HepG2 (cell line): ENCODE measurements around the gene CAPN11. TPM values are rescaled to one million over a fixed set of nuclear protein-coding genes. Genes with fewer than 3 reads are reported as not detected.

ENCODE experiments used
- BCL6 ChIP-seq: IDR thresholded peaks from 2 replicates; pipeline ENCODE4 v1.6.1; 2016; ENCODE audit warnings: missing genetic modification reagents, missing compliant biosample characterization
- CENPX ChIP-seq: sonication (generic); formaldehyde crosslinking; IDR thresholded peaks from 2 replicates; pipeline ENCODE4 v1.9.0; 2021; ENCODE audit warnings: mild to moderate bottlenecking, missing genetic modification reagents, moderate library complexity
- FOXP1 ChIP-seq, 2 experiments: fragments of 450-650 bp in 1 of 2; IDR thresholded peaks; 2 replicates each; pipeline ENCODE4 v1.6.1; 2017 to 2018; ENCODE audit warnings: antibody characterized with exemption in 1 of 2
- GABPA ChIP-seq, 2 experiments: IDR thresholded peaks; 2 replicates each; pipeline ENCODE4 v1.6.1; 2011 to 2016; ENCODE audit warnings: low read depth in 2 of 2, low read length in 1 of 2, missing biosample characterization in 1 of 2, missing genetic modification characterization in 1 of 2
- MAF1 ChIP-seq: sonication (generic); formaldehyde crosslinking; IDR thresholded peaks from 2 replicates; pipeline ENCODE4 v1.5.0; 2020; ENCODE audit warnings: missing genetic modification reagents, borderline replicate concordance
- MED1 ChIP-seq: sonication (generic); formaldehyde crosslinking; IDR thresholded peaks from 2 replicates; pipeline ENCODE4 v1.4.0; 2020; ENCODE audit warnings: missing genetic modification reagents
- NR2F6 ChIP-seq, 2 experiments: IDR thresholded peaks; 2 replicates each; pipeline ENCODE4 v1.6.1; 2016; ENCODE audit warnings: antibody characterized with exemption in 1 of 2, mild to moderate bottlenecking in 1 of 2
- RBFOX2 ChIP-seq: fragments of 200-400 bp; formaldehyde crosslinking; IDR thresholded peaks from 2 replicates; pipeline ENCODE4 v1.6.1; 2017; ENCODE audit warnings: low read depth, mild to moderate bottlenecking, low read length
- ZBTB20 ChIP-seq: sonication (generic); formaldehyde crosslinking; IDR thresholded peaks from 2 replicates; pipeline ENCODE4 v1.8.1; 2023; ENCODE audit warnings: missing genetic modification reagents, low read depth, mild to moderate bottlenecking, borderline replicate concordance
- ZFY ChIP-seq: sonication (generic); formaldehyde crosslinking; IDR thresholded peaks from 2 replicates; pipeline ENCODE4 v1.4.0; 2020; ENCODE audit warnings: missing genetic modification reagents
- ZMYM3 ChIP-seq: sonication (generic); formaldehyde crosslinking; IDR thresholded peaks from 2 replicates; pipeline ENCODE4 v1.5.1; 2020; ENCODE audit warnings: mild to moderate bottlenecking, missing genetic modification reagents
- ZNF281 ChIP-seq: sonication (generic); formaldehyde crosslinking; IDR thresholded peaks from 2 replicates; pipeline ENCODE4 v1.4.0; 2020; ENCODE audit warnings: missing genetic modification reagents, borderline replicate concordance
- ZNF530 ChIP-seq: sonication (generic); formaldehyde crosslinking; IDR thresholded peaks from 2 replicates; pipeline ENCODE4 v1.5.0; 2020; ENCODE audit warnings: low read depth, mild to moderate bottlenecking, missing genetic modification reagents
- ZNF800 ChIP-seq: sonication (generic); formaldehyde crosslinking; IDR thresholded peaks from 2 replicates; pipeline ENCODE4 v1.4.0; 2020; ENCODE audit warnings: missing genetic modification reagents
- ZNF839 ChIP-seq: sonication (generic); formaldehyde crosslinking; IDR thresholded peaks from 2 replicates; pipeline ENCODE4 v1.4.0; 2020; ENCODE audit warnings: missing genetic modification reagents, mild to moderate bottlenecking, borderline replicate concordance
- ZNF879 ChIP-seq: sonication (generic); formaldehyde crosslinking; IDR thresholded peaks from 2 replicates; pipeline ENCODE4 v1.8.1; 2023; ENCODE audit warnings: missing genetic modification reagents
- ZSCAN22 ChIP-seq: sonication (generic); formaldehyde crosslinking; IDR thresholded peaks from 2 replicates; pipeline ENCODE4 v1.4.0; 2020; ENCODE audit warnings: mild to moderate bottlenecking, missing genetic modification reagents
- polyA plus RNA-seq, 8 experiments: library from polyadenylated mRNA; depleted of rRNA in 3 of 8; stranded (reverse) in 7 of 8; unstranded in 1 of 8; fragments of >200 nt; fragmentation: Illumina TruSeq in 4 of 8; extraction: Trizol in 4 of 8; gene quantifications; 2 replicates each; pipeline versions ENCODE4 v1.2.1 to v1.2.3, GENCODE V29; 2011 to 2016; ENCODE audit warnings: low read depth in 4 of 8, missing spikeins in 1 of 8, mixed read lengths in 1 of 8; ENCODE audit not compliant: insufficient read depth in 1 of 8
- total RNA-seq, 5 experiments: library from RNA; depleted of rRNA; stranded (reverse); fragments of >200 nt; fragmentation: Illumina TruSeq; extraction: Trizol; gene quantifications; 2 replicates each; pipeline ENCODE4 v1.2.3, GENCODE V29; 2016; ENCODE audit warnings: low read depth in 1 of 5
- TF ChIP-seq, protein P1 (sequence below): sonication (generic); formaldehyde crosslinking; conservative IDR thresholded peaks from 2 replicates; pipeline ENCODE4 v1.4.0; 2020; ENCODE audit warnings: mild to moderate bottlenecking, missing genetic modification reagents, moderate library complexity
- TF ChIP-seq, protein P2 (sequence below): IDR thresholded peaks from 2 replicates; pipeline ENCODE4 v1.6.1; 2012; ENCODE audit warnings: inconsistent platforms
- TF ChIP-seq, protein P3 (sequence below): sonication (generic); IDR thresholded peaks from 2 replicates; pipeline ENCODE4 v1.6.1; 2016; ENCODE audit warnings: low read depth, borderline replicate concordance

CAPN11 gene
- total and polyA plus RNA-seq, 2 of the 13 experiments (the other 11 are each of a cell fraction or from before 2014, with no cell fraction given), result 0.07 to 0.11 TPM

DNA sequence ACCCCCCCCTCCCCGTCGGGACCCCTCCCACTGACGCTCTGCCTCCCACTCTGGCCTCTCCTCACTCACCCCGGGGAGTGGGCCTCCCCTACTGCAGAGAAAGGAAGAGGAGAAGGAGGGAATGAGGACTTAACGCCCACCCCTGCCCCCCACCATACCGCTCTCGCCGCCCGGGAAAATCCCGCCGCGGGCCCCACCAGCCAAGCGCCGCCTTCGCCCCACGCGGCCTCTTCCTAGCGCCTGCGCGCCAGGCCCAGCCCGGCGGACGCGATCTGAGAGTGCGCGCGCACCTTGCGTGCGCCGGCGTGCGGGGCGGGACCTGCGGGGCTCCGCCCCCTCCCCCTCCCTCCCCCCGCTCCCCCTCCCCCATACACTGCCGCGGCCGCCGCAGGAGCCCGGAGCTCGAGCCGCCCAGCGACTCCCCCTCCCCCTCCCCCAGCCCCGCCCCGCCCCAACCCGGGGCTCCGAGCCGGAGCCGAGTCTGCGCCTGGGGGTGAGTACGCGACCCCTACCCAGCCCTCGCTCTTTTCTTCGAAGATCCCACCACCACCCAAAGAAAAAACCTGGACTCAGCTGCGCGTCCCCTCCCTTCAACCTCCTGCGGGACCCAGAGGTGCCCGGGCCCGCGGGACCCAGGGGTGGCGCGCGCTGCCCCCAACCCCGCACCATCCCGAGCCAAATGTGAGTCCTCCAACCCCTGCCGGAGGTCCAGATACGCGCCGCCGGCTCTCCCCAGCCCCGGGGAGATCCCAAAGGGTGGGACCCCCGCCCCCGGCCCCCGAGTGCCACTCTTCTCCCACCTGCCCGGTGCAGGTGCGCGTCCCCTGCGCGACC, 31.2 kb upstream of the CAPN11 start, which contains the start of the genes MRPL14 and TMEM63B (continued):
- TF ChIP-seq, protein P1, sequence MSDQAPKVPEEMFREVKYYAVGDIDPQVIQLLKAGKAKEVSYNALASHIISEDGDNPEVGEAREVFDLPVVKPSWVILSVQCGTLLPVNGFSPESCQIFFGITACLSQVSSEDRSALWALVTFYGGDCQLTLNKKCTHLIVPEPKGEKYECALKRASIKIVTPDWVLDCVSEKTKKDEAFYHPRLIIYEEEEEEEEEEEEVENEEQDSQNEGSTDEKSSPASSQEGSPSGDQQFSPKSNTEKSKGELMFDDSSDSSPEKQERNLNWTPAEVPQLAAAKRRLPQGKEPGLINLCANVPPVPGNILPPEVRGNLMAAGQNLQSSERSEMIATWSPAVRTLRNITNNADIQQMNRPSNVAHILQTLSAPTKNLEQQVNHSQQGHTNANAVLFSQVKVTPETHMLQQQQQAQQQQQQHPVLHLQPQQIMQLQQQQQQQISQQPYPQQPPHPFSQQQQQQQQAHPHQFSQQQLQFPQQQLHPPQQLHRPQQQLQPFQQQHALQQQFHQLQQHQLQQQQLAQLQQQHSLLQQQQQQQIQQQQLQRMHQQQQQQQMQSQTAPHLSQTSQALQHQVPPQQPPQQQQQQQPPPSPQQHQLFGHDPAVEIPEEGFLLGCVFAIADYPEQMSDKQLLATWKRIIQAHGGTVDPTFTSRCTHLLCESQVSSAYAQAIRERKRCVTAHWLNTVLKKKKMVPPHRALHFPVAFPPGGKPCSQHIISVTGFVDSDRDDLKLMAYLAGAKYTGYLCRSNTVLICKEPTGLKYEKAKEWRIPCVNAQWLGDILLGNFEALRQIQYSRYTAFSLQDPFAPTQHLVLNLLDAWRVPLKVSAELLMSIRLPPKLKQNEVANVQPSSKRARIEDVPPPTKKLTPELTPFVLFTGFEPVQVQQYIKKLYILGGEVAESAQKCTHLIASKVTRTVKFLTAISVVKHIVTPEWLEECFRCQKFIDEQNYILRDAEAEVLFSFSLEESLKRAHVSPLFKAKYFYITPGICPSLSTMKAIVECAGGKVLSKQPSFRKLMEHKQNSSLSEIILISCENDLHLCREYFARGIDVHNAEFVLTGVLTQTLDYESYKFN (CRISPR knock-in tag), result peak; percentile 15; the same call in 1 of the 2 replicates
- TF ChIP-seq, protein P2, sequence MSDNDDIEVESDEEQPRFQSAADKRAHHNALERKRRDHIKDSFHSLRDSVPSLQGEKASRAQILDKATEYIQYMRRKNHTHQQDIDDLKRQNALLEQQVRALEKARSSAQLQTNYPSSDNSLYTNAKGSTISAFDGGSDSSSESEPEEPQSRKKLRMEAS, result peak; percentile 75
- TF ChIP-seq ZNF530 (CRISPR knock-in tag), result no peak
- no peak for TF ChIP-seq ZSCAN22 (CRISPR knock-in tag)
- TF ChIP-seq ZMYM3 (CRISPR knock-in tag), result no peak
- TF ChIP-seq ZBTB20 (CRISPR knock-in tag), result no peak
- TF ChIP-seq ZNF281 (CRISPR knock-in tag), result peak; percentile 61; the same call in 1 of the 2 replicates
- TF ChIP-seq MAF1 (CRISPR knock-in tag), result no peak
- TF ChIP-seq CENPX (CRISPR knock-in tag), result no peak
- TF ChIP-seq BCL6 (CRISPR knock-in tag), result no peak
- no peak for TF ChIP-seq FOXP1 (IDR thresholded peaks at IDR 0.05)
- TF ChIP-seq FOXP1 (CRISPR knock-in tag; IDR thresholded peaks at IDR 0.05), result no peak
- TF ChIP-seq ZNF839, result no peak
- 0 out of 2 replicates have a peak, but pooled peaks have one; percentile 33 for TF ChIP-seq MED1 (CRISPR knock-in tag)
- no peak for TF ChIP-seq GABPA (IDR thresholded peaks at IDR 0.05; ENCODE audit: low read depth, low read length)
- no peak for TF ChIP-seq GABPA (CRISPR knock-in tag; IDR thresholded peaks at IDR 0.05; ENCODE audit: low read depth)
- peak; percentile 85 for TF ChIP-seq ZFY (CRISPR knock-in tag)
- no peak for TF ChIP-seq ZNF879
- no peak for TF ChIP-seq ZNF800 (CRISPR knock-in tag)
- TF ChIP-seq NR2F6 (IDR thresholded peaks at IDR 0.05), result no peak
- no peak for TF ChIP-seq NR2F6 (CRISPR knock-in tag; IDR thresholded peaks at IDR 0.05)
- TF ChIP-seq, protein P3, sequence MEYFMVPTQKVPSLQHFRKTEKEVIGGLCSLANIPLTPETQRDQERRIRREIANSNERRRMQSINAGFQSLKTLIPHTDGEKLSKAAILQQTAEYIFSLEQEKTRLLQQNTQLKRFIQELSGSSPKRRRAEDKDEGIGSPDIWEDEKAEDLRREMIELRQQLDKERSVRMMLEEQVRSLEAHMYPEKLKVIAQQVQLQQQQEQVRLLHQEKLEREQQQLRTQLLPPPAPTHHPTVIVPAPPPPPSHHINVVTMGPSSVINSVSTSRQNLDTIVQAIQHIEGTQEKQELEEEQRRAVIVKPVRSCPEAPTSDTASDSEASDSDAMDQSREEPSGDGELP, result 0 out of 2 replicates have a peak, but pooled peaks have one; percentile 3
- TF ChIP-seq RBFOX2, result peak; percentile 87
